ENCODE measurements around the gene COBL.

- TF ChIP-seq CTCF (IDR thresholded peaks at IDR 0.05) (no peak), POLR2A (IDR thresholded peaks at IDR 0.05) (no peak)
Observed at GRCh38 chr7:51220226-51220625, 96.4 kb downstream of the COBL start.

All from right lobe of liver (tissue), 4 donors.